ENCODE measurements around the gene ORC4.
A peak's percentile ranks its signal among the peaks of the same experiment; 100 is the strongest.

The ORC4 gene

GRCh38 chr2:147937744-147938349 lies 82.7 kb downstream of the ORC4 start:
- DNase-seq: no peak

DNA sequence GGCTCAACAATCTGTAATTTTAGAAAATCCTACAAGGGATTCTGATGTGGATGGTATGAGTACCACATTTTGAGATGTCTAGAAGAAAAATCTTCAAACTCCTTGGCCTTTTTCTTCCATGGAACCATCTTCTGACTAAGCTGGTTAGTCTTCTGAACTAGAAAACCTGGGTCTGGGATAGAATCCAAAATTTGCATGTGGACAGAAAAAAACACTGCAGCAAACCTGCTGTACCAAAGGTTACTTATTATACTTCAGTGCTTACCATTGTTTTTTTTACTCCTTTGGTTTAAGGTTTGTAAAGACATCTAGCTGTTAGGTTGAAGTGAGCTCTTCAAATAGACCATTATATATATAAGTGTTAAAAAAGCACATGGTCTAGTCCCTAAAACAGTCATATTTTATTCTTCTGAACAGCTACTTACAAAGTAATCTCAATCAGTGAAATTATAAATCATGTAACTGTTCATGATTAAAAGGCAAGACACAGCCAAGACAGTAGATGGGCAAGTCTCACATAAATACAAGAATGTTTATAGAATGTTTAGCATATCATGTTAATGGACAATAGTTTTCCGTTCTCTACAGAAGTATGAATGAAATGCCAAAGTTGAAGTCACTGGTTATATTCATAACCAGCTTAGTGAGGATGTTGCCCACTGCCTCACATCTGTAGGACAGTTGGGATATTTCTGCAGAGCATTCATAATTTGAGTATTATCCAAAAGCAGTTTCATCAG lies 85.5 kb downstream of the ORC4 start:
- no peak for DNase-seq

GRCh38 chr2:147933931-147934330 lies 86.6 kb downstream of the ORC4 start:
- DNase-seq: no peak

GRCh38 chr2:147927053-147927588 lies 93.4 kb downstream of the ORC4 start:
- DNase-seq: no peak

DNA sequence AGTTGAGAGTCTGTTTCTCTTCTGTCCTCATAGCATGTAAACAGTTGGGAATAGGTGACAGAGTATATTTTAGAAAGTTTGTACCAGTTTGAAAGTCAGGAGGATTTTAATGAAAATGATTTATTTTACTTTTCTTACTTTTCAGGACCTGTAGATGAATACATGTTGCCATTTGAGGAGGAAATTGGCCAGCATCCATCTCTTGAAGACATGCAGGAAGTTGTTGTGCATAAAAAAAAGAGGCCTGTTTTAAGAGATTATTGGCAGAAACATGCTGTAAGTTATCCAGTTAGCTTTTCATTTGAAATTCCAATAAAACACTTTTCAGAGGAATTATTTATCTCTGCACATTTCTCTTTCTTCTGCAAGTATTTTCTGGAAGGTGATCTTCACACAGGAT lies 94.7 kb downstream of the ORC4 start:
- DNase-seq: no peak

DNA sequence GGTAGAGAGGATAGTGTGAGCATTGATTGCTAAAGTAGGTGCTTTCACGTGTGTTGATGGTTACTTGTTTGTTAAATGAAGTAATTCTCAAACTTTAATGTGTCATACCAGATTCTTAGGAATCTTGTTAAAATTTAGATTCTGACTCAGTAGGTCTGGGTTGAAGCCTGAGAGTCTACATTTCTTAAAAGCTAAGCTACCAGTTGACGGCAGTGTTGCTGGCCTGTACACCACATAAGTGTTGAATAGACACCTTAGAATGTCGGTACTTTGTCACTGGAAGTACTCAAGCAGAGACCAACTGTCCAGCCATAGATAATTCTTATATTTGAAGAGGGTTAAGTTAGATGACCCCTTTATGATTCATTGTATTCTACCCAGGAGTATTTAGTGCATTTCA lies 95.9 kb downstream of the ORC4 start:
- no peak for DNase-seq

DNA sequence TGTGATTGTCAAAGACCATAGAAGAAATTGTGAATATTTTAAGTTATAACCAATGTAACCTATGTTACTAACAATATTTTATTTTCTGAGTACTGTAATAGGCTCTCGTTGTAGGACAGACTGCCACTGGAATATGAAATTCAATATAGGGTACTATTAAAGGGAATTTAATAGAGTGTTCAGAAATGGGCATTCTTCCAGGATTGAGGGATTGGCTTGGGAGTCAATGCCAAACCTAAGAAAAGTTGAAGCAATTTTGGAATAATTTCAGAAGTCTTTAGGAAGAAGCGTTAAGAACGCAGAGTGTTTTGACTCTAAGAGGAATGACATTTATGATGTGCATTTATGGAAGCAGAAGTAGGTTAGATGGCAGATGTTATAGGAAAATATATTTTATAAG lies 96.7 kb downstream of the ORC4 start:
- no peak for DNase-seq

GRCh38 chr2:147917161-147917560 lies 103.4 kb downstream of the ORC4 start:
- DNase-seq: no peak

GRCh38 chr2:147916723-147917122 lies 103.8 kb downstream of the ORC4 start:
- no peak for DNase-seq

DNA sequence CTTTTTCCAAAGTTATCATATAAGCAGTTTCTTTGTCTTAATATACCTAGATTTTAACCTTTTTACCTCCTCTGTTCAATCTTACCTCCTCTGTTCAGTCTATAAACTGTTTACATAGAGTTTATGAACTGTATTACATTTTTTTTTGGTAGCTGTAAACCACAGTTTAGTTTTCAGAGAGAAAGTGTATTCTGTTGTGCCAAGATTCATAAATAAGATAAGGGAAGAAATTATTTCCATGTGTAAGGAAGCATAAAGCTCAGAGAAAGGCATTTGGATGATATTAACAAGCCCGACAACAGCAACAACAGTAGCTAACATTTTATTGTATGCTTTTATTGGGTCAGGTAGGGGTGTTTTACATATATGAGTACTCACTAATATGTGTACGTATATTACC lies 104.5 kb downstream of the ORC4 start:
- DNase-seq: no peak

GRCh38 chr2:147913701-147914480 lies 106.6 kb downstream of the ORC4 start:
- DNase-seq: peak in 2 of 56 donors; percentile 2 to 7

DNA sequence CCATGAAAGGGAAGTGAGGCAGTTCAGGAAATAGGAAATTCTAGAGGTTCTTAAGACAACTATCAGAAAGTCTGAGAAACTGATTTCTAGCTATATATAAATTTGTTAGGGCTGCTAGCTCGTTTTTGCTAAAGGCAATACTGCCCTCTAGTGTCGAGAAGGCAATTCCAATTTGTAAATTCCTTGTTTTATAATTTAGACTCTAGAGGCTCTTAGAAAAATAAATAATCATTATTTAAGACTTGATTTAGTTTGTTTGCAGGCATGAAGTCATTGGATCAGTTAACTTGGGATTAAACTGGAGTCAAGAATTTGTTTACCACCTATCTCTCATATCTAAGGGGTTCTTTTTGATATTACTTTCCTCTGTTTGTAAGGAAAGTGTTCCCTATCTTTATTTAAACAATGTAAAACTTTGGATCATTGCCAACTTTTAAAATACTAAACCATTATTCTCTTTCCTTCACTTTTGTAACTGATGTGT lies 109.5 kb downstream of the ORC4 start:
- peak in 8 of 56 donors; percentile 0 to 15 (median 5) for DNase-seq

DNA sequence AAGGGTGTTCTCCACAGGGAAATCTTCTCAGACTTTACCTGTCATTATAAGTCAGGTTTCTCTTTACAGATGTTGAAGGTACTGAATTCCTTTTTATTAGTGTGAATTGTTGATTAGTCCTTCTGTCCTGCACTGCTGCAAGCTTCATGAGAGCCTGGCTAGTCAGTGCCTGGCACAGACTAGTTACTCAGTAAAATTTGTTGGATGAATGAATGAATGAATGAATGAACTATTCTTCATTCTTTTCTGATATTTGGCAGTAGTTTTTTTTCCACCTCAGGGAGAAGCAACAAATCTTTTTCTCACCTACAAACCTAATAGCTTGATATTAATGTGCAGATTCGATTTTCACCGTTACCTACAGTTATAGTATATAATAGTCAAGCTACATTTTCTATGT lies 111.4 kb downstream of the ORC4 start:
- no peak for DNase-seq

DNA sequence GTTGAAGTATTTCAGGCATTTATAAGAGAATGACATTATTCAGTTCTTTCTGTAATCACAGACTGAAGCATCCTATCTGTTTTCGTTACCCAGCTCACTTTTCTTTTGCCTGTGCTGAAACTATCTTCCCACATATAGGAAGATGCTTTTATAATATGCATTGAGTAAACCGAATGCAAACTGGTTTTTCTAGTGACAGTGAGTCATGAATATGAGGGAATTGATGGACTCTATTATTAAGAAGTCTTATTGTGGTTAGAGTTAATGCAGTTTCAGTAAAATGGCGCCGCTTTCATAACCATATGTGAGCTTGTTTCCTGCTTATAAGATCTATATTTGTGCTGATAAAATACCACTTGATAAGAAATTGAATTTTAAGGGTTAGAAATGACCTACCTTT lies 116.5 kb downstream of the ORC4 start:
- DNase-seq: no peak

DNA sequence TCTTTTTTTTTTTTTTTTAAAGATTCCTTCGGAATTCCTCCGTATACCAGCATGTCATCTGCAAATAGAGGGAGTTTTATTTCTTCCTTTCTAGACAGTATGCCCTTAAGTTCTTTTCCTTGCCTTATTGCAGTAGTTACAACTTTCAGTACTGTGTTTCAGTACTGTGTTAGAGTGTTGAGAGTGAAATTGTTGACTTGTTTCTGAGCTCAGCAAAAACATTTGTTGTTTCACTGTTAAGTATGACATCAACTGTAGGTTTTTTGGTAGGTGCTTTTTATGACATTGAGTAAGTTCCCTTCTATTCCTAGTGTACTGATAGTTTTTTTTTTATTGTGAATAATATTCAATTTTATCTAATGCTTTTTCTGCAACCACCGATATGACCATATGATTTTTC lies 131.9 kb downstream of the ORC4 start:
- DNase-seq: no peak

- no peak for DNase-seq
Measured at GRCh38 chr2:147886136-147886535, 134.4 kb downstream of the ORC4 start.

GRCh38 chr2:147884830-147885229 lies 135.7 kb downstream of the ORC4 start:
- no peak for DNase-seq

DNA sequence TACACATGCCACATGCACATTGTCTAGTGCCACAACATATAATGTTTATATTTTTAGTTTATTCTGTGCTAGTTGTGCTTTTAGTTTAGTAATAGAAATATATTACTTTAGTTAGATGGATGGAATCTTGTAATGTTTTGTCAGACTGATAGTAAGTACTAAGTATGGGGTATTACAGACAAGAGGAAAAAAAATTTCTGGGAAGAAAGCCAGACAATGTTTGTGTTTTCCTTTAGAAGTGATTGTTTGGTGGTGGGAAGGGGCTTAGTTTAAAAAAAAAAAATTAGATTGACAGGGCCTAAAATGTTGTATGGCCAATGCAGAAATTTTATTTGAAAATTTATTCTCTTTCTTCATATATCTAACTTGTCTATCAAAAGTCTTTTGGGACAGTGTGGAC lies 137.9 kb downstream of the ORC4 start:
- no peak for DNase-seq

Data from nucleus accumbens (tissue), 56 donors.